Suprapubic skin (tissue), 3 donors: ENCODE measurements around the gene HRCT1.

ENCODE experiments used
- POLR2A ChIP-seq, 2 donors: fragments of 450-650 bp; IDR thresholded peaks; one replicate each; pipeline ENCODE4 v1.6.1; 2017; ENCODE audit warnings: antibody characterized with exemption in 2 of 2, mild to moderate bottlenecking in 2 of 2, moderate library complexity in 2 of 2
- TF ChIP-seq, protein P1 (sequence below), 2 donors: fragments of 200-600 bp in 1 of 2; fragments of 450-650 bp in 1 of 2; sonication (generic) in 1 of 2; IDR thresholded peaks; one replicate each; pipeline ENCODE4 v1.5.1; 2016 to 2019; ENCODE audit warnings: antibody characterized with exemption in 2 of 2, mild to moderate bottlenecking in 1 of 2, moderate library complexity in 1 of 2

GRCh38 chr9:35935755-35936509, 29.9 kb downstream of the HRCT1 start:
- TF ChIP-seq, protein P1, sequence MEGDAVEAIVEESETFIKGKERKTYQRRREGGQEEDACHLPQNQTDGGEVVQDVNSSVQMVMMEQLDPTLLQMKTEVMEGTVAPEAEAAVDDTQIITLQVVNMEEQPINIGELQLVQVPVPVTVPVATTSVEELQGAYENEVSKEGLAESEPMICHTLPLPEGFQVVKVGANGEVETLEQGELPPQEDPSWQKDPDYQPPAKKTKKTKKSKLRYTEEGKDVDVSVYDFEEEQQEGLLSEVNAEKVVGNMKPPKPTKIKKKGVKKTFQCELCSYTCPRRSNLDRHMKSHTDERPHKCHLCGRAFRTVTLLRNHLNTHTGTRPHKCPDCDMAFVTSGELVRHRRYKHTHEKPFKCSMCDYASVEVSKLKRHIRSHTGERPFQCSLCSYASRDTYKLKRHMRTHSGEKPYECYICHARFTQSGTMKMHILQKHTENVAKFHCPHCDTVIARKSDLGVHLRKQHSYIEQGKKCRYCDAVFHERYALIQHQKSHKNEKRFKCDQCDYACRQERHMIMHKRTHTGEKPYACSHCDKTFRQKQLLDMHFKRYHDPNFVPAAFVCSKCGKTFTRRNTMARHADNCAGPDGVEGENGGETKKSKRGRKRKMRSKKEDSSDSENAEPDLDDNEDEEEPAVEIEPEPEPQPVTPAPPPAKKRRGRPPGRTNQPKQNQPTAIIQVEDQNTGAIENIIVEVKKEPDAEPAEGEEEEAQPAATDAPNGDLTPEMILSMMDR (IDR thresholded peaks at IDR 0.05): no peak
- TF ChIP-seq POLR2A (IDR thresholded peaks at IDR 0.05): no peak
